Keratinocyte (primary cell): ENCODE results near the gene PDK2. TPM values are rescaled to one million over a fixed set of nuclear protein-coding genes. Genes with fewer than 3 reads are reported as not detected.

Experiments used
- DNase-seq: peaks from one replicate; pipeline ENCODE4 v3.0.0-alpha.2; 2011; ENCODE audit warnings: low read depth, missing footprints, low spot score
- FAIRE-seq: peaks from 2 replicates; lab custom pipeline; 2011; peaks lifted over from hg19 to GRCh38; lab: Jason Lieb, UNC
- H2AFZ ChIP-seq: 2 replicates; pipeline ENCODE4 v1.6.0; 2012; ENCODE audit warnings: low read length, control low read depth, inconsistent platforms; ENCODE audit not compliant: control insufficient read depth
- H3K27ac ChIP-seq: 2 replicates; pipeline ENCODE4 v1.5.1; 2011; ENCODE audit warnings: low read length; ENCODE audit not compliant: control insufficient read depth, insufficient read depth
- H3K27me3 ChIP-seq: 3 replicates; pipeline ENCODE4 v1.6.0; 2011; ENCODE audit warnings: low read length; ENCODE audit not compliant: control insufficient read depth, insufficient read depth; ENCODE audit errors: extremely low read depth
- H3K36me3 ChIP-seq, 2 experiments: 2 replicates in 1 of 2; 3 replicates in 1 of 2; pipeline ENCODE4 v1.5.1; 2011; ENCODE audit warnings: low read length in 2 of 2, mild to moderate bottlenecking in 1 of 2; ENCODE audit not compliant: control insufficient read depth in 2 of 2, insufficient read depth in 2 of 2; ENCODE audit errors: extremely low read depth in 1 of 2
- H3K4me1 ChIP-seq: 3 replicates; pipeline ENCODE4 v1.5.1; 2011; ENCODE audit warnings: low read length; ENCODE audit not compliant: control insufficient read depth, insufficient read depth; ENCODE audit errors: extremely low read depth
- H3K4me2 ChIP-seq: 3 replicates; pipeline ENCODE4 v1.6.0; 2011; ENCODE audit warnings: low read depth, low read length; ENCODE audit not compliant: control insufficient read depth, insufficient read depth; ENCODE audit errors: extremely low read depth
- H3K4me3 ChIP-seq, 3 experiments: fragments of 200-600 bp in 1 of 3; sonication (generic) in 1 of 3; 2 replicates in 2 of 3; 3 replicates in 1 of 3; pipeline ENCODE4 v1.5.1; 2011 to 2016; ENCODE audit warnings: low read length in 3 of 3, mild to moderate bottlenecking in 3 of 3, control low read depth in 2 of 3, inconsistent platforms in 1 of 3, low read depth in 1 of 3, mixed read lengths in 1 of 3, mixed run types in 1 of 3, moderate library complexity in 1 of 3; ENCODE audit not compliant: control insufficient read depth in 2 of 3, insufficient read depth in 2 of 3; ENCODE audit errors: extremely low read depth in 1 of 3
- H3K79me2 ChIP-seq: 2 replicates; pipeline ENCODE4 v1.6.0; 2012; ENCODE audit warnings: low read length; ENCODE audit not compliant: control insufficient read depth, insufficient read depth
- H3K9ac ChIP-seq: 3 replicates; pipeline ENCODE4 v1.6.0; 2011; ENCODE audit warnings: low read length; ENCODE audit not compliant: control insufficient read depth, insufficient read depth; ENCODE audit errors: extremely low read depth
- H3K9me1 ChIP-seq: 3 replicates; pipeline ENCODE4 v1.6.0; 2011; ENCODE audit warnings: low read length; ENCODE audit not compliant: control insufficient read depth, insufficient read depth; ENCODE audit errors: extremely low read depth
- H3K9me3 ChIP-seq: 2 replicates; pipeline ENCODE4 v1.5.1; 2012; ENCODE audit warnings: low read depth, low read length; ENCODE audit not compliant: control insufficient read depth
- H4K20me1 ChIP-seq: 3 replicates; pipeline ENCODE4 v1.6.0; 2011; ENCODE audit warnings: low read length; ENCODE audit not compliant: control insufficient read depth, insufficient read depth; ENCODE audit errors: extremely low read depth
- CTCF ChIP-seq, 3 experiments: IDR thresholded peaks in 1 of 3; conservative IDR thresholded peaks in 1 of 3; optimal IDR thresholded peaks in 1 of 3; 2 replicates in 2 of 3; 3 replicates in 1 of 3; pipeline versions ENCODE3 to v1.5.1; 2011; ENCODE audit warnings: low read length in 3 of 3, mild to moderate bottlenecking in 3 of 3, moderate library complexity in 2 of 3, control low read depth in 1 of 3, inconsistent platforms in 1 of 3; ENCODE audit not compliant: insufficient read depth in 2 of 3; ENCODE audit errors: extremely low read depth in 1 of 3
- EZH2 ChIP-seq: IDR thresholded peaks from one replicate; pipeline ENCODE4 v1.6.1; 2012; ENCODE audit warnings: inconsistent platforms, mild to moderate bottlenecking, low read length, moderate library complexity
- dilution Hi-C: fragments of 300-500 bp; cut with MboI; formaldehyde crosslinking; loops from one replicate; pipeline ENCODE4 v1.7.0; 2020; ENCODE audit warnings: low sequenced_read_pairs; ENCODE audit not compliant: extremely low pct_ligation_motif_present
- polyA plus RNA-seq, 5 experiments: library from polyadenylated mRNA; depleted of rRNA in 3 of 5; stranded (reverse) in 3 of 5; stranded (forward) in 1 of 5; unstranded in 1 of 5; fragments of >200 nt; gene quantifications; 1 replicate in 1 of 5; 2 replicates in 3 of 5; 3 replicates in 1 of 5; pipeline versions ENCODE4 v1.2.1 to v1.2.3, GENCODE V29; 2011 to 2012; ENCODE audit warnings: missing spikeins in 2 of 5, low read depth in 1 of 5, low replicate concordance in 1 of 5

PDK2 gene
- polyA plus RNA-seq, 1 donor (not counting 4 experiments of a cell fraction or from before 2014, with no cell fraction given), result 7.5 TPM

DNA sequence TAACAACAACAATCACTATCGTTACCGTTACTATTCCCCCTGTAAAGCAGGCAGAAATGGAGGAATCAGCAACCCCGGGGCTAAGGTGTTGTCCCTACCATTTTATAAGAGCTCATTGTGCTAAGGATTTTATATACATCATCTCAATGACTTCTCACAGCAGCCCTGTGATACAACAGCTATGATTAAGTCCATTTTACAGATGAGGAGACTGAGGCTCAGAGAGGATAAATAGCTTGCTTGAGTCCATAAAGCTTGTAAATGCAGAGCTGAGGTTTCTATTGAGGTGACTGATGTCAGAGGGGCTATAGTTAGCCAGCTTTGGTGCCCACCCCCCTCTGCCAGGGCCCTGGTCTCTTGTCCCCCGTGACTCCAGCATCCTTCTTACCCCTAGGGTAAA lies 16.7 kb upstream of the PDK2 start:
- H2AFZ ChIP-seq, result no peak overlapping the region
- FAIRE-seq (no peak), DNase-seq (no peak)
- peaks cover 6% of the 10 kb centered on the region for H3K9me1 ChIP-seq
- no peak overlapping the region for H3K4me3 ChIP-seq
- dilution Hi-C loops, result no loop called here
- H3K27me3 ChIP-seq, result no peaks in the 10 kb centered on the region
- peaks cover 79 to 80% of the 10 kb centered on the region in 2 experiments for H3K36me3 ChIP-seq
- no peak overlapping the region for H3K4me2 ChIP-seq
- H3K4me1 ChIP-seq, result no peaks in the 10 kb centered on the region
- H3K79me2 ChIP-seq, result peaks cover 58% of the 10 kb centered on the region
- no peak for TF ChIP-seq CTCF (optimal IDR thresholded peaks at IDR 0.05 in 1 of 3, IDR thresholded peaks at IDR 0.05 in 1 of 3, conservative IDR thresholded peaks at IDR 0.05 in 1 of 3; ENCODE audit: extremely low read depth in 1 of 3, insufficient read depth in 2 of 3, low read length in 3 of 3)
- TF ChIP-seq EZH2, result no peak
- no peak overlapping the region for H3K9ac ChIP-seq
- no peaks in the 10 kb centered on the region for H3K9me3 ChIP-seq
- H3K27ac ChIP-seq, result no peak overlapping the region
- H4K20me1 ChIP-seq, result peaks cover 71% of the 10 kb centered on the region

DNA sequence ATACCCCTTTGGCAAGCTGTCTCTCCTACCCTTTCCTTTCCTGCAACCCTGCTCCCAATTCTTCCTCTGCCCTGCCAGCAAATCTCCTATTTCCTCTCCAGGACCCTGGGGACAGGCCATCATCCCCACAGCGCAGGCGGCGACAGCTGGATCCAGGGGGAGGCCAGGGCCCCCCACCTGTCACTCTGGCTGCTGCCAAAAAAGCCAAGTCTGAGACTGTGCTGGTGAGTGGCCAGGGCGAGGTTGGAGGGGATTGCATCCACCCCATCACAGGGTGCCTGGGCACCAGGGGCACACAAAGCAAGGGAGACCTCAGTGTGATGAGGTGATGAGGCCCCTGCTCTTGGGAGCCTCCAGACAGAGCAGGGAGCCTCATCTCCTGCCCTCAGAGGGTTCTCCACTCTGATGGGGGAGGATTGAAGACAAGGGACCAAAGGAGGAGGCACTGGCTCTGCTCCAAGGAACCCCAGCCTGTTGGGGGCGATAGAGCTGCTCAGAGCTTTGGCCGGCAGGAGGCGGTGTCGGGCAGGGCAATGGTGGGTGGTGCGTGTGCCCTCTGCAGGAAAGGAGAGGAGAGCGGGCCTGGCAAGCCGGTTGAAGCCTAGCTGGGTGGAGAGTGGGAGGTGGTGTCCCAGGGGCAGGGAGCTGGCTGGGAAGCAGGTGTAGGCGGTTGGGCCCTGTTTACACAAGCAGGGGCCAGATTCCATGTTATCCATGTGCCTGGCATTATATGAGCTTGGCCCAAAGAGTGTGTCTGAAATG lies 15.6 kb upstream of the PDK2 start:
- Histone ChIP-seq H3K9me3 (no peaks in the 10 kb centered on the region), H3K27ac (no peak overlapping the region), H3K9me1 (peaks cover 3% of the 10 kb centered on the region), H3K9ac (no peak overlapping the region), H2AFZ (no peak overlapping the region), H3K4me3 (no peak overlapping the region), H3K27me3 (no peaks in the 10 kb centered on the region), H3K79me2 (peaks cover 48% of the 10 kb centered on the region), H3K4me2 (no peak overlapping the region), H4K20me1 (peaks cover 65% of the 10 kb centered on the region), H3K4me1 (no peaks in the 10 kb centered on the region), H3K36me3 (peaks cover 71% of the 10 kb centered on the region in 2 experiments)
- no peak for DNase-seq
- TF ChIP-seq EZH2 (no peak), CTCF (optimal IDR thresholded peaks at IDR 0.05 in 1 of 3, IDR thresholded peaks at IDR 0.05 in 1 of 3, conservative IDR thresholded peaks at IDR 0.05 in 1 of 3; ENCODE audit: extremely low read depth in 1 of 3, insufficient read depth in 2 of 3, low read length in 3 of 3) (peak; percentile 98 to 100 (median 100))
- no peak for FAIRE-seq
- dilution Hi-C loops, result no loop called here
